ENCODE data around the gene PTH2R. TPM values are rescaled to one million over a fixed set of nuclear protein-coding genes. Genes with fewer than 3 reads are reported as not detected.

Gene PTH2R
- total RNA-seq, 1 experiment from 2014 or later: not detected

DNA sequence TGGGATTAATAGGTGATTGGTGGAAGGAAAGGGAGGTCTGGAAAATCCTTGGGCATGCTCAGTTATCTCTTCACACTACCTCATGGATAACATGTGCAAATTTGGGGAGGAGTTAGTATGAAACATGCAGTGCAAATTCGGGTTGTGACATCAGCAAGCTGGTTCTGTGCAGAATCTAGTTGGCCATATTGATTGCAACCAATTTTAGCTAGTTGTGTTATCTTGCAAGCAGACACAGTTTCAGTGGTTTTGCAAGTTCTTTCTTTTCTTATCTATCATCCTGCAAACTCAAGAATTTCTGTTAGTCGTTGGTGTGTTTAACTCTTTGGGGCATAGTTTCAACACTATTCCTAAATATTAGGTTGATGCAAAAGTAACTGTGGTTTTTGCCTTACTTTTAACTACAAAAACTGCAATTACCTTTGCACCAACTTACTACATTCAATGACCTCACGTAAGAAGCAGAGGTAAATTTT is 135.4 kb downstream of the PTH2R start:
- Histone ChIP-seq H3K9me2 (ENCODE audit: insufficient read depth) (no peaks in the 10 kb centered on the region), H3K27ac (no peak overlapping the region), H2AFZ (no peak overlapping the region), H3K4me3 (no peak overlapping the region), H3F3A (ENCODE audit: insufficient read depth, low read depth) (no peaks in the 10 kb centered on the region), H3K4me1 (replicated peaks; ENCODE audit: insufficient read depth) (no peaks in the 10 kb centered on the region), H3K27me3 (ENCODE audit: insufficient read depth, low read depth) (no peaks in the 10 kb centered on the region), H3K9me3 (ENCODE audit: insufficient read depth, low read depth) (no peaks in the 10 kb centered on the region), H4K20me1 (ENCODE audit: insufficient read depth) (no peaks in the 10 kb centered on the region), H3K79me2 (ENCODE audit: low read depth) (no peaks in the 10 kb centered on the region), H3K4me2 (no peak overlapping the region), H3K36me3 (ENCODE audit: low read depth) (no peaks in the 10 kb centered on the region)
- ChIA-PET CTCF (no interaction called here), POLR2A (ENCODE audit: unreplicated experiment) (no interaction called here)
- DNase-seq: no peak
- BruUV-seq (replicated peaks): no TSS peak
- intact Hi-C loops (cut with micrococcal nuclease; ENCODE audit: unreplicated experiment): no loop called here
- TF ChIP-seq, protein P1, sequence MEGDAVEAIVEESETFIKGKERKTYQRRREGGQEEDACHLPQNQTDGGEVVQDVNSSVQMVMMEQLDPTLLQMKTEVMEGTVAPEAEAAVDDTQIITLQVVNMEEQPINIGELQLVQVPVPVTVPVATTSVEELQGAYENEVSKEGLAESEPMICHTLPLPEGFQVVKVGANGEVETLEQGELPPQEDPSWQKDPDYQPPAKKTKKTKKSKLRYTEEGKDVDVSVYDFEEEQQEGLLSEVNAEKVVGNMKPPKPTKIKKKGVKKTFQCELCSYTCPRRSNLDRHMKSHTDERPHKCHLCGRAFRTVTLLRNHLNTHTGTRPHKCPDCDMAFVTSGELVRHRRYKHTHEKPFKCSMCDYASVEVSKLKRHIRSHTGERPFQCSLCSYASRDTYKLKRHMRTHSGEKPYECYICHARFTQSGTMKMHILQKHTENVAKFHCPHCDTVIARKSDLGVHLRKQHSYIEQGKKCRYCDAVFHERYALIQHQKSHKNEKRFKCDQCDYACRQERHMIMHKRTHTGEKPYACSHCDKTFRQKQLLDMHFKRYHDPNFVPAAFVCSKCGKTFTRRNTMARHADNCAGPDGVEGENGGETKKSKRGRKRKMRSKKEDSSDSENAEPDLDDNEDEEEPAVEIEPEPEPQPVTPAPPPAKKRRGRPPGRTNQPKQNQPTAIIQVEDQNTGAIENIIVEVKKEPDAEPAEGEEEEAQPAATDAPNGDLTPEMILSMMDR (conservative IDR thresholded peaks at IDR 0.05): no peak
- no peak for TF ChIP-seq EZH2 (IDR thresholded peaks at IDR 0.05; ENCODE audit: low read depth)

DNA sequence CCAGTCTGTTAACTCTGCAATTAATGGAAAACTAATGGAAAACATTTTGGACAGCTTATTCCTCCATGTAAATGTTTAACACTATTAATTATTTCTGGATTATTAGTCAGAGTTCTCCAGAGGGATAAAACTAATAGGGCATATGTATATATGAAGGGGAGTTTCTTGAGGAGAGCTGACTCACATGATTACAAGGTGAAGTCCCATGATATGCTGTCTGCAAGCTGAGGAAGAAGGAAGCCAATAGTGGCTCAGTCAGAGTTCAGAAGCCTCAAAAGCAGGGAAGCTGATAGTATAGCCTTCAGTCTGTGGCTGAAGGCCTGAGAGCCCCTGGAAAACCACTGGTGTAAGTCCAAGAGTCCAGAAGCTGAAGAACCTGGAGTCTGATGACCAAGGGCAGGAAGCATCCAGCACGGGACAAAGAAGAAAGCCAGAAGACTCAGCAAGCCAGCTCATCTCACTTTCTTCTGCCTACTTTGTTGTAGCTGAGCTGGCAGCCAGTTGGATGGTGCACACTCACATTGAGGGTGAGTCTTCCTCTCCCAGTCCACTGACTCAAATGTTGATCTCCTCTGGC is 136.0 kb downstream of the PTH2R start:
- BruUV-seq (replicated peaks): no TSS peak
- Histone ChIP-seq H3K9me2 (ENCODE audit: insufficient read depth) (no peaks in the 10 kb centered on the region), H3K79me2 (ENCODE audit: low read depth) (no peaks in the 10 kb centered on the region), H2AFZ (no peak overlapping the region), H4K20me1 (ENCODE audit: insufficient read depth) (no peaks in the 10 kb centered on the region), H3F3A (ENCODE audit: insufficient read depth, low read depth) (no peaks in the 10 kb centered on the region), H3K9me3 (ENCODE audit: insufficient read depth, low read depth) (no peaks in the 10 kb centered on the region), H3K4me2 (no peak overlapping the region), H3K4me1 (replicated peaks; ENCODE audit: insufficient read depth) (no peaks in the 10 kb centered on the region), H3K4me3 (no peak overlapping the region), H3K36me3 (ENCODE audit: low read depth) (no peaks in the 10 kb centered on the region), H3K27ac (no peak overlapping the region), H3K27me3 (ENCODE audit: insufficient read depth, low read depth) (no peaks in the 10 kb centered on the region)
- TF ChIP-seq, protein P1 (conservative IDR thresholded peaks at IDR 0.05): no peak
- no peak for TF ChIP-seq EZH2 (IDR thresholded peaks at IDR 0.05; ENCODE audit: low read depth)
- no peak for DNase-seq
- intact Hi-C loops (cut with micrococcal nuclease; ENCODE audit: unreplicated experiment): no loop called here
- ChIA-PET CTCF (no interaction called here), POLR2A (ENCODE audit: unreplicated experiment) (no interaction called here)

Other genes with a start within 250 kb of the PTH2R start
- not detected in 2 replicates for gene CRYGA, start 243.2 kb upstream of the PTH2R start, total RNA-seq (2021)
- gene C2orf80, start 216.8 kb upstream of the PTH2R start, total RNA-seq (2021): not detected in 2 replicates
- gene IDH1, start 151.7 kb upstream of the PTH2R start, total RNA-seq (2021): 193 and 227 TPM in 2 replicates
- 11.7 and 14.6 TPM in 2 replicates for gene PIKFYVE, start 140.5 kb upstream of the PTH2R start, total RNA-seq (2021)

Data from PC-9 (cell line).